ENCODE data around the gene ART4.

GRCh38 chr12:14853961-14854360 lies 10.6 kb upstream of the ART4 start:
- TF ChIP-seq ZBTB11 (tag by site-specific recombination; conservative IDR thresholded peaks at IDR 0.05; ENCODE audit: low read depth), result no peak
- no peak for TF ChIP-seq ZNF394 (tag by site-specific recombination; IDR thresholded peaks at IDR 0.05; ENCODE audit: borderline replicate concordance)
- TF ChIP-seq EGR2 (tag by site-specific recombination; IDR thresholded peaks at IDR 0.05; ENCODE audit: low read depth), result no peak
- no peak for TF ChIP-seq FEZF1 (tag by site-specific recombination; IDR thresholded peaks at IDR 0.05)
- TF ChIP-seq CTCF (tag by site-specific recombination; IDR thresholded peaks at IDR 0.05), result no peak
- TF ChIP-seq ZSCAN16 (tag by site-specific recombination; IDR thresholded peaks at IDR 0.05), result no peak
- TF ChIP-seq ZNF529 (tag by site-specific recombination; IDR thresholded peaks at IDR 0.05; ENCODE audit: insufficient replicate concordance), result no peak
